ENCODE measurements around the gene AGBL4.
"Not testable (repeated sequence)": the region's sequence is repeated elsewhere in the genome, so short reads cannot be mapped to it uniquely, and the experiment has no call there.

AGBL4 gene

DNA sequence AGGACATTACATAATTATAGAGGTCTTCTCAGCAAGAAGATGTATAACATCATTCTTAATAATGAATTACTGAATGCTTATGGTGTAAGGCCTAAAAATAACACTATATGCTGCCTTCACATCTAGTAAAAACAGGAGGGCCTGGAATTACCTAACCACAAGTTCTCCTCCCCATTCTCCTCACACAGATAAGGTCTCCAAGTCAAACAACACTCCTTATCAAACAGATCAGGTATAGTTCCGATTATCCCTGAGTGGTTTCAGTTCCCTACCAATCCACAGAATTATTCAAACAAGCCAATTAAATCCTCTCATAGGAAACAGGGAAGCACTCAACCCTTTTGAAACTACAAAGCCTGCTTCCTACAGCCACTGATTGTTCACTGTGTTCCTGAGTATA is 4.0 kb upstream of the AGBL4 start:
- no peak overlapping the region for H3K4me3 ChIP-seq (ENCODE audit: low read depth, low read length)
- no peak for TF ChIP-seq CTCF (IDR thresholded peaks at IDR 0.05; ENCODE audit: borderline replicate concordance, insufficient read depth, low read depth, low read length)

- TF ChIP-seq CTCF (IDR thresholded peaks at IDR 0.05; ENCODE audit: borderline replicate concordance, insufficient read depth, low read depth, low read length): no peak
- no peak overlapping the region for H3K4me3 ChIP-seq (ENCODE audit: low read depth, low read length)
Measured at GRCh38 chr1:49995734-49996133, 28.0 kb downstream of the AGBL4 start.

DNA sequence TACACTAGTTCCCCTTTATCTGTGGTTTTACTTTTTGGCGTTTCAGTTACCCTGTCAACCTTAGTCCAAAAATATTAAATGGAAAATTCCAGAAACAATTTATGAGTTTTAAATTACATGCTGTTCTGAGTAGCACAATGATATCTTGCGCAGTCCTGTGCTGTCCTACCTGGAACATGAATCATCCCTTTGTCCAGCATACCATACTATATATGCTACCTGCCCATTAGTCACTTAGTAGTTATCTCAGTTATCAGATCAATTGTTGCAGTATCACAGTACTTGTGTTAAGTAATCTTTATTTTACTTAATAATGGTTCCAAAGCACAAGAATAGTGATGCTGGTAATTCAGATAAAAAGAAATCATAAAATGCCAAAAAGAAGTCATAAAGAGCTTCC is 52.7 kb downstream of the AGBL4 start:
- TF ChIP-seq CTCF (IDR thresholded peaks at IDR 0.05; ENCODE audit: borderline replicate concordance, insufficient read depth, low read depth, low read length): no peak
- no peak overlapping the region for H3K4me3 ChIP-seq (ENCODE audit: low read depth, low read length)

GRCh38 chr1:49951385-49951784 is 72.4 kb downstream of the AGBL4 start:
- H3K4me3 ChIP-seq (ENCODE audit: low read depth, low read length): no peak overlapping the region
- no peak for TF ChIP-seq CTCF (IDR thresholded peaks at IDR 0.05; ENCODE audit: borderline replicate concordance, insufficient read depth, low read depth, low read length)

- H3K4me3 ChIP-seq (ENCODE audit: low read depth, low read length): not testable (repeated sequence)
Measured at GRCh38 chr1:49915301-49915700, 108.5 kb downstream of the AGBL4 start.

GRCh38 chr1:49906365-49906764 is 117.4 kb downstream of the AGBL4 start:
- no peak for TF ChIP-seq CTCF (IDR thresholded peaks at IDR 0.05; ENCODE audit: borderline replicate concordance, insufficient read depth, low read depth, low read length)
- H3K4me3 ChIP-seq (ENCODE audit: low read depth, low read length): no peak overlapping the region

DNA sequence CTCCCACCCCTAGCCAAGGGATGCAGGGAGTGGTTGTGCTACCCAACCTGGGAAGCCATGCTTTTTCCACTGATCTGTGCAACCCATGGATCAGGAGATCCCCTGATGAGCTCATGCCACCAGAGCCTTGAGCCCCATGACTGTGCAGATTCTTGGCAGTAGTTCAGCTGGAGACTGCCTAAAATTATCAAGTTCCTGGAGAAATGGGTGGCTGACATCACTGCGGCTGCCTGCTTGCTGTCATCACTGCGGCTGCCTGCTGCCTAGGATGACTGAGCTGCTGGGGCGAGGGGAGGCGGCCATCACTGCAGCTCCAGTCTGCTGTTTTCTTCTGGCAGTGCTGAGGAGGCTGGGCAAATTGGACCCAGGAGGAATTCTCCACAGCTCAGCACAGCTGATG is 159.2 kb downstream of the AGBL4 start:
- H3K4me3 ChIP-seq (ENCODE audit: low read depth, low read length): no peak overlapping the region
- no peak for TF ChIP-seq CTCF (IDR thresholded peaks at IDR 0.05; ENCODE audit: borderline replicate concordance, insufficient read depth, low read depth, low read length)

DNA sequence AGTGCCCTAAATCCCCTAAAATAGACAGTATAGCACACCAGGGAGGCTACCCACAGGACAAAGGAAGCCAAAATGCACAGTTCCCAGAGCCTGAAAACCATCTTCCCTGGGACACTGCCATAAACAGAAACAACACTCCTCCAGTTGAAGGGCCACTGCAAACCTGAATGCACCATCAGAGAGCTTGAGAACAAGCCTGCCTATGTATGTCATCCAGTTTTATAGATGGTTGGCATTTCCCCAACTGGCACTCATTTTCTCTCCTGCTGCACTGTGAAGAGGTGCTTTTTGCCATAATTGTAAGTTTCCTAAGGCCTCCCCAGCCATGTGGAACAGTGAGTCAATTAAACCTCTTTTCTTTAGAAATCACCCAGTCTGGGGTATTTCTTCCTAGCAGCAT is 169.0 kb downstream of the AGBL4 start:
- no peak overlapping the region for H3K4me3 ChIP-seq (ENCODE audit: low read depth, low read length)
- TF ChIP-seq CTCF (IDR thresholded peaks at IDR 0.05; ENCODE audit: borderline replicate concordance, insufficient read depth, low read depth, low read length): no peak
